HL-60 (cell line): Measurements from ENCODE around the gene DCHS2.

Experiments
- CTCF ChIP-seq: IDR thresholded peaks from one replicate; pipeline ENCODE4 v1.5.1; 2011; ENCODE audit warnings: low read length, control low read depth, inconsistent platforms; ENCODE audit not compliant: insufficient read depth
- GABPA ChIP-seq: IDR thresholded peaks from 2 replicates; pipeline ENCODE4 v1.6.1; 2012; ENCODE audit warnings: low read depth

- TF ChIP-seq CTCF (no peak), GABPA (no peak)
Observed at GRCh38 chr4:154407443-154407842, 84.2 kb downstream of the DCHS2 start.
